Spleen (tissue), 11 donors: ENCODE data around the gene SHANK1. TPM values are rescaled to one million over a fixed set of nuclear protein-coding genes. Genes with fewer than 3 reads are reported as not detected.
"Not testable (repeated sequence)": the region's sequence is repeated elsewhere in the genome, so short reads cannot be mapped to it uniquely, and the experiment has no call there.

Source experiments
- DNase-seq: peaks from one replicate; pipeline ENCODE4 v3.0.0-alpha.2; 2020
- H3K27ac ChIP-seq, 8 donors: fragments of 200-600 bp; sonication (generic) in 7 of 8; 1 replicate in 4 of 8; 2 replicates in 4 of 8; pipeline versions ENCODE4 v1.5.0 to v1.8.0; 2016 to 2021; ENCODE audit warnings: inconsistent platforms in 4 of 8, mild to moderate bottlenecking in 4 of 8, moderate library complexity in 1 of 8
- H3K27me3 ChIP-seq, 7 donors: fragments of 200-600 bp; sonication (generic) in 6 of 7; replicated peaks in 1 of 7; 1 replicate in 4 of 7; 2 replicates in 3 of 7; pipeline versions ENCODE4 v1.5.0 to v1.8.0; 2016 to 2021; ENCODE audit warnings: inconsistent platforms in 3 of 7, mild to moderate bottlenecking in 1 of 7
- H3K36me3 ChIP-seq, 6 donors: fragments of 200-600 bp; sonication (generic) in 5 of 6; 1 replicate in 4 of 6; 2 replicates in 2 of 6; pipeline versions ENCODE4 v1.5.0 to v1.8.0; 2016 to 2021; ENCODE audit warnings: inconsistent platforms in 2 of 6
- H3K4me1 ChIP-seq, 6 donors: fragments of 200-600 bp; sonication (generic) in 5 of 6; 1 replicate in 3 of 6; 2 replicates in 3 of 6; pipeline versions ENCODE4 v1.5.0 to v1.8.0; 2016 to 2021; ENCODE audit warnings: inconsistent platforms in 3 of 6
- H3K4me3 ChIP-seq, 8 donors: fragments of 200-600 bp; sonication (generic) in 7 of 8; 1 replicate in 4 of 8; 2 replicates in 4 of 8; pipeline versions ENCODE4 v1.5.0 to v1.8.0; 2016 to 2021; ENCODE audit warnings: inconsistent platforms in 4 of 8, mild to moderate bottlenecking in 4 of 8, moderate library complexity in 2 of 8
- H3K9me3 ChIP-seq, 8 donors: fragments of 200-600 bp; sonication (generic) in 7 of 8; 1 replicate in 4 of 8; 2 replicates in 4 of 8; pipeline versions ENCODE4 v1.5.0 to v1.8.0; 2016 to 2021; ENCODE audit warnings: inconsistent platforms in 4 of 8
- POLR2A ChIP-seq, 3 donors: fragments of 450-650 bp; IDR thresholded peaks; one replicate each; pipeline ENCODE4 v1.5.1; 2017; ENCODE audit warnings: antibody characterized with exemption in 3 of 3, mild to moderate bottlenecking in 1 of 3
- POLR2AphosphoS5 ChIP-seq, 3 donors: sonication (generic); formaldehyde crosslinking; IDR thresholded peaks; one replicate each; pipeline ENCODE4 v1.5.1; 2017; ENCODE audit warnings: antibody characterized with exemption in 3 of 3
- WGBS, 5 donors: extraction: QIAGEN DNeasy Blood & Tissue Kit in 3 of 5; methylation state at CpG; one replicate each; pipeline versions ENCODE4 v1.1.5 to v1.1.7; 2013 to 2018; 5-methylcytosine and 5-hydroxymethylcytosine counted together
- intact Hi-C: fragments of 100-400 bp; cut with DNase I; formaldehyde crosslinking; loops from one replicate; pipeline ENCODE4 v1.15.0; 2023; ENCODE audit warnings: low total_unique reads
- polyA plus RNA-seq, 3 donors: library from polyadenylated mRNA; stranded (reverse); fragments of 200-250 nt; gene quantifications; one replicate each; pipeline ENCODE4 v1.2.1, GENCODE V29; 2013
- total RNA-seq, 7 donors: library from RNA; depleted of rRNA in 3 of 7; stranded (reverse); fragments of >200 nt in 3 of 7; fragmentation: NEBNext Ultra II Directional in 4 of 7; extraction: Animal tissue kit (Norgen Biotek cat#: 25700) in 4 of 7; gene quantifications; one replicate each; pipeline versions ENCODE4 v1.1.0 to v1.2.1, GENCODE V29; 2016 to 2021
- TF ChIP-seq, protein P1 (sequence below), 11 experiments: fragments of 200-600 bp in 7 of 11; fragments of 450-650 bp in 4 of 11; sonication (generic) in 4 of 11; IDR thresholded peaks in 8 of 11; conservative IDR thresholded peaks in 3 of 11; 1 replicate in 7 of 11; 2 replicates in 4 of 11; pipeline versions ENCODE4 v1.4.0 to v1.8.0; 2016 to 2021; ENCODE audit warnings: antibody characterized with exemption in 11 of 11, inconsistent platforms in 4 of 11, mild to moderate bottlenecking in 1 of 11
- donor health status: healthy with polysubstance abuse.
- donor health status: DM: no; HTN: no; CAD: no; lungs with moderate emphysema.
- donor health status: DM: no; HTN: no; CAD: no.
- donor health status: Bipolar disorder and iron deficiency.
- donor health status: healthy.
- donor health status: DM: no; HTN: no; CAD: no.
- donor health status: DM: yes; HTN: yes; CAD: no.

SHANK1 gene
- total and polyA plus RNA-seq, 10 donors, result 0.07 to 1.8 (median 0.35) TPM; not detected in 2

DNA sequence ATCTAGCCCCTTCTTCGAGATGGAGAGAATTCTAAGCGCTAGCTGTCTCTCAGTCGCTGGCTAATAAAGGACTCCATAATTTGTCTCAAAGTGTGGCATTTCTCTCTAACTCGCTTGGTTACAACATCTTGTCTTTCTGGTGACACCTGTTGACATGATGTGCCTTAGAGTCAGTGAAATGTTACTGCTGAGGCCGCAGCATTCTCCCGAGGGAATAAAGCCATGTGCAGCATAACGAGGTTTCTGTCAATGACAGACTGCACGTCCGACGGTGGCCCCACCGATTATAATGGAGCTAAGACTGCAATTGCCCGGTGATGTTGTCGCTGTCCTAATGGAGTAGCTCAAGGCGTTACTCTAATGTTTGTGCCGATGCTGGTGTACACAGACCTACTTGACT, 30.4 kb upstream of the SHANK1 start:
- intact Hi-C loops, result no loop called here
- no peak for TF ChIP-seq POLR2A (IDR thresholded peaks at IDR 0.05)
- no peak for TF ChIP-seq POLR2AphosphoS5 (IDR thresholded peaks at IDR 0.05)
- TF ChIP-seq, protein P1, sequence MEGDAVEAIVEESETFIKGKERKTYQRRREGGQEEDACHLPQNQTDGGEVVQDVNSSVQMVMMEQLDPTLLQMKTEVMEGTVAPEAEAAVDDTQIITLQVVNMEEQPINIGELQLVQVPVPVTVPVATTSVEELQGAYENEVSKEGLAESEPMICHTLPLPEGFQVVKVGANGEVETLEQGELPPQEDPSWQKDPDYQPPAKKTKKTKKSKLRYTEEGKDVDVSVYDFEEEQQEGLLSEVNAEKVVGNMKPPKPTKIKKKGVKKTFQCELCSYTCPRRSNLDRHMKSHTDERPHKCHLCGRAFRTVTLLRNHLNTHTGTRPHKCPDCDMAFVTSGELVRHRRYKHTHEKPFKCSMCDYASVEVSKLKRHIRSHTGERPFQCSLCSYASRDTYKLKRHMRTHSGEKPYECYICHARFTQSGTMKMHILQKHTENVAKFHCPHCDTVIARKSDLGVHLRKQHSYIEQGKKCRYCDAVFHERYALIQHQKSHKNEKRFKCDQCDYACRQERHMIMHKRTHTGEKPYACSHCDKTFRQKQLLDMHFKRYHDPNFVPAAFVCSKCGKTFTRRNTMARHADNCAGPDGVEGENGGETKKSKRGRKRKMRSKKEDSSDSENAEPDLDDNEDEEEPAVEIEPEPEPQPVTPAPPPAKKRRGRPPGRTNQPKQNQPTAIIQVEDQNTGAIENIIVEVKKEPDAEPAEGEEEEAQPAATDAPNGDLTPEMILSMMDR (IDR thresholded peaks at IDR 0.05 in 8 of 11, conservative IDR thresholded peaks at IDR 0.05 in 3 of 11), result no peak
- Histone ChIP-seq H3K4me1 (no peaks in the 10 kb centered on the region), H3K9me3 (no peaks in the 10 kb centered on the region), H3K4me3 (no peak overlapping the region), H3K36me3 (no peaks in the 10 kb centered on the region), H3K27ac (no peak overlapping the region), H3K27me3 (peaks cover 0 to 32% (median 0%) of the 10 kb centered on the region in 7 donors)
- WGBS, 5 donors, result 60 to 74% (median 66%) methylated on average over 15 of the region's 15 CpGs
- DNase-seq, result no peak

DNA sequence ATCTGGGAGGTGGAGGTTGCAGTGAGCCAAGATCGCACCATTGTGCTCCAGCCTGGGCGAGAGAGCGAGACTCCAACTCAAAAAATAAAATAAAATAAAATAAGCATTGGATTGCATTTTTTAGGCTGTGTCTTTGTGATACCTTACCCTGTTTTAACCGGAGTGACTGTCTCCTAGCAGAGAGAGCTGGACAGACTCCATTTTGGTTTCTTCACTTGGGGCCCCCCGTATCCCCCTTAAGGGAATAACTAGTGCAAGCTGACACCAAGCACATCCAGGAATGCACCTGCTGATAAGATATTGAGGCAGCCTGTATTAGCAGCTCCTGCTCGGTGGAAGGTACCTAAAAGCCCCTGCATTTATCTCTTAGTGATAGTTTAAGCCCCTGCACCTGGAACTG, 29.9 kb upstream of the SHANK1 start:
- peaks cover 0 to 27% (median 0%) of the 10 kb centered on the region in 7 donors for H3K27me3 ChIP-seq
- TF ChIP-seq POLR2A (IDR thresholded peaks at IDR 0.05) (no peak), POLR2AphosphoS5 (IDR thresholded peaks at IDR 0.05) (no peak)
- TF ChIP-seq, protein P1 (IDR thresholded peaks at IDR 0.05 in 8 of 11, conservative IDR thresholded peaks at IDR 0.05 in 3 of 11), result no peak
- no peak overlapping the region for H3K27ac ChIP-seq
- no peaks in the 10 kb centered on the region for H3K4me1 ChIP-seq
- intact Hi-C loops, result no loop called here
- H3K9me3 ChIP-seq, result no peaks in the 10 kb centered on the region
- DNase-seq, result no peak
- no peaks in the 10 kb centered on the region for H3K36me3 ChIP-seq
- WGBS, 5 donors, result 70 to 86% (median 72%) methylated on average over 6 of the region's 6 CpGs
- H3K4me3 ChIP-seq, result no peak overlapping the region

DNA sequence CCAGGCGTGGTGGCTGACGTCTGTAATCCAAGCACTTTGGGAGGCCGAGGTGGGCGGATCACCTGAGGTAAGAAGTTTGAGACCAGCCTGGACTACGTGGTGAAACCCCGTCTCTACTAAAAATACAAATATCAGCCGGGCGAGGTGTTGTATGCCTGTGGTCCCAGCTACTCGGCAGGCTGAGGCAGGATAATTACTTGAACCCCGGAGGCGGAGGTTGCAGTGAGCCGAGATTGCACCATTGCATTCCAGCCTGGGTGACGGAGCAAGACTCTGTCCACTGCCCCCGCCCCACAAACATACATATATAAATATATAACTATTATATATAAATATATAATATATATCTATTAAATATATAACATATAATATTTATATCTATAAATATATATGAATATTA, 27.5 kb upstream of the SHANK1 start:
- DNase-seq, H3K36me3 ChIP-seq, H3K4me3 ChIP-seq, H3K9me3 ChIP-seq, H3K4me1 ChIP-seq, H3K27ac ChIP-seq, intact Hi-C loops: not testable (repeated sequence)
- peaks cover 0 to 37% (median 0%) of the 10 kb centered on the region in 7 donors for H3K27me3 ChIP-seq
- 83 to 93% (median 91%) methylated on average over 14 of the region's 14 CpGs for WGBS, 5 donors

DNA sequence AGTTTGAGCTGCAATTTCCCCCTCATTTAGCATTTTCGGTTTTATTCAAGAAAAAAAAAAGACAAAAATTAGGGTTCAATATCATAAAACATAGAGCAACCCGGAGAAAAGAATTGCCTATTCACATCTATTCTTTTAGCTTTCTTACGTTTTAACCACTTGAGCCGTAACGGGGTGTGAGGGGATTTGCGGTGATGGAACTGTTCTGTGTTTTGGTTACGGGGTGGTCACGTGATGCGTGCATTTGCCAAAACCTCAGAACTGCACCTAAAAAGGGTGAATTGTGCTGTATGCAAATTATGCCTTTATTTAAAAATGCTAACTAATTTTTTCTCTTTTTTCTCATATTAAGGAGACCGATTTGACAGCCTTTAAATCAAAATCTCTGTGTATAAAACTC, 25.6 kb upstream of the SHANK1 start:
- H3K36me3 ChIP-seq, result no peaks in the 10 kb centered on the region
- H3K4me3 ChIP-seq, result no peak overlapping the region
- TF ChIP-seq, protein P1 (IDR thresholded peaks at IDR 0.05 in 8 of 11, conservative IDR thresholded peaks at IDR 0.05 in 3 of 11), result no peak
- TF ChIP-seq POLR2AphosphoS5 (IDR thresholded peaks at IDR 0.05), result no peak
- no peak for TF ChIP-seq POLR2A (IDR thresholded peaks at IDR 0.05)
- no peaks in the 10 kb centered on the region for H3K4me1 ChIP-seq
- no peaks in the 10 kb centered on the region for H3K9me3 ChIP-seq
- WGBS, 5 donors, result 74 to 90% (median 81%) methylated on average over 10 of the region's 10 CpGs
- intact Hi-C loops, result no loop called here
- peaks cover 0 to 56% (median 0%) of the 10 kb centered on the region in 7 donors for H3K27me3 ChIP-seq
- DNase-seq, result no peak
- no peak overlapping the region for H3K27ac ChIP-seq

DNA sequence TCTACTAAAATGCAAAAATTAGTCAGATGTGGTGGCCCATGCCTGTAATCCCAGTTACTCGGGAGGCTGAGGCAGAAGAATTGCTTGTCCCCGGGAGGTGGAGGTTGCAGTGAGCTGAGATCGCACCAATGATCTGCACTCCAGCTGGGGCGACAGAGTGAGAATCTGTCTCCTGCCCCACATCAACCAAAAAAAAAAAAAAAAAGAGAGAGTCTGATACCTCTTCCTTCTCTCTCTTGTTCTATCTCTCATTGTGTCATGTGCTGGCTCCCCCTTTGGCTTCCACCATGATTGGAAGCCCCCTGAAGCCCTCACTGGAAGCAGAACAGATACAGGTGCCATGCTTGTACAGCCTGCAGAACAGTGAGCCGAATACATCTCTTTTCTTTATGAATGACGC, 23.9 kb upstream of the SHANK1 start:
- Histone ChIP-seq H3K4me3 (no peak overlapping the region), H3K27ac (no peak overlapping the region), H3K4me1 (no peaks in the 10 kb centered on the region), H3K27me3 (peaks cover 0 to 64% (median 0%) of the 10 kb centered on the region in 7 donors), H3K36me3 (no peaks in the 10 kb centered on the region), H3K9me3 (no peaks in the 10 kb centered on the region)
- TF ChIP-seq POLR2AphosphoS5 (IDR thresholded peaks at IDR 0.05) (no peak), POLR2A (IDR thresholded peaks at IDR 0.05) (no peak)
- TF ChIP-seq, protein P1 (IDR thresholded peaks at IDR 0.05 in 8 of 11, conservative IDR thresholded peaks at IDR 0.05 in 3 of 11), result no peak
- intact Hi-C loops, result no loop called here
- WGBS, 5 donors, result 85 to 96% (median 90%) methylated on average over 5 to 6 of the region's 6 CpGs
- no peak for DNase-seq
